ENCODE measurements around the gene P4HTM.

Gene P4HTM

DNA sequence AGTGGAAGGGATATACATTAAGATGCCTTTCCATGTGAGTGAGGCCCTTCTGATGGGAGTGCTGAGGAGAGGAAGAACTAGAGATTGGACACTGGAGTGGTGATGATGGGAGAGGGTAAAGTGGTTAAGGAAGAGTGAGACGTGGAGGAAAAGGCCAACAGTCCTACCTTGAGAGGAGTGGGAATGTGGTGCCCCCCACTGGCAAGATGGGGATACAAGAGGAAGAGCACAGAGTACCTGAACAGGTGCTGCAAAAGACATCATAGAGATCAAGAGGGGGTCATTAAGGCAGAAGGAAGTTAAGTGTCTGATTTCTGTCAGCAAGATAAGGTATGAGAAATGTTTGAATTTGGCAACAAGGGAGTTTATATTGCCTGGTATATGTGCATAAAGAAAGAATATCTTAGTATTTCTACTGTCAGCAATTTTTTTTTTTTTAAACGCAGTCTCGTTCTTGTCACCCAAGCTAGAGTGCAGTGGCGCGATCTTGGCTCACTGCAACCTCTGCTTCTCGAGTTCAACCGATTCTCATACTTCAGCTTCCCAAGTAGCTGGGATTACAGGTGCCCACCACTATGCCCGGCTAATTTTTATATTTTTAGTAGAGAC, 37.4 kb upstream of the P4HTM start:
- TF ChIP-seq, protein P1, sequence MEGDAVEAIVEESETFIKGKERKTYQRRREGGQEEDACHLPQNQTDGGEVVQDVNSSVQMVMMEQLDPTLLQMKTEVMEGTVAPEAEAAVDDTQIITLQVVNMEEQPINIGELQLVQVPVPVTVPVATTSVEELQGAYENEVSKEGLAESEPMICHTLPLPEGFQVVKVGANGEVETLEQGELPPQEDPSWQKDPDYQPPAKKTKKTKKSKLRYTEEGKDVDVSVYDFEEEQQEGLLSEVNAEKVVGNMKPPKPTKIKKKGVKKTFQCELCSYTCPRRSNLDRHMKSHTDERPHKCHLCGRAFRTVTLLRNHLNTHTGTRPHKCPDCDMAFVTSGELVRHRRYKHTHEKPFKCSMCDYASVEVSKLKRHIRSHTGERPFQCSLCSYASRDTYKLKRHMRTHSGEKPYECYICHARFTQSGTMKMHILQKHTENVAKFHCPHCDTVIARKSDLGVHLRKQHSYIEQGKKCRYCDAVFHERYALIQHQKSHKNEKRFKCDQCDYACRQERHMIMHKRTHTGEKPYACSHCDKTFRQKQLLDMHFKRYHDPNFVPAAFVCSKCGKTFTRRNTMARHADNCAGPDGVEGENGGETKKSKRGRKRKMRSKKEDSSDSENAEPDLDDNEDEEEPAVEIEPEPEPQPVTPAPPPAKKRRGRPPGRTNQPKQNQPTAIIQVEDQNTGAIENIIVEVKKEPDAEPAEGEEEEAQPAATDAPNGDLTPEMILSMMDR (conservative IDR thresholded peaks at IDR 0.05; ENCODE audit: low read depth, low read length) = peak; percentile 67
- H3K4me3 ChIP-seq (ENCODE audit: low read depth, low read length) = no peak overlapping the region
- peak; percentile 45 for DNase-seq (ENCODE audit: low read depth)

DNA sequence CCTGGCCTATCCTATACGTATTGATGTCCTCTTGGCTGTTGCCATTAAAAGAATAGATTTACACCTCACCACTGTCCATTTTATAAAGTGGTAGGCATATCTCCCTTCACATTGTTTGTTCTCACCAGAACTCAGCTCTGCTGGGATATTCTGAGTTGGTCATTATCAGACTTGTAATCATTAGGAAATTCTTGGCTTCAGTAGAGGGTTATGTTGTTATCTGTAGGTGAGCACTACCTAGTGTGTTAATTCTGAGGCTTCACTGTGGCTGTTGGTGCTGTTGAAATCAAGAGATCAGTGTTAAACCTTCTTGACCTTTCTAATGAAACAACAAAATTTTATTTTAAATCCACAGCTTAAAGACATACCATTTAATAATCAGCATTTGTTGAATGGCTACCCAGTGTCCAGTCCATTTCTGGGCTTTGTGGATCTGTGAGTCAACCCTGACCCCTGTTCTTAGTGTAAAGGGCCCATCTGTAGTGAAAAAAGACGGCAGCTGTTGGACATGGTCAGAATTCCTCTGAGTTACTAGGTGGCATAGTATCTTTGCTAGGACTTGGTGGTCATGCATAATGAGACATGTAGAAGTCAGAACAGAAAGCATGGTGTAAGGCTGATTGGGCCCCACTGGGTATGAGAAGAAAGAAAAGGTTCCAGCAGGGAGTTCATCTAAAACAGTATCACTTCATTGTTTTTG, 32.9 kb upstream of the P4HTM start:
- no peak for DNase-seq (ENCODE audit: low read depth)
- TF ChIP-seq, protein P1 (conservative IDR thresholded peaks at IDR 0.05; ENCODE audit: low read depth, low read length) = no peak

DNA sequence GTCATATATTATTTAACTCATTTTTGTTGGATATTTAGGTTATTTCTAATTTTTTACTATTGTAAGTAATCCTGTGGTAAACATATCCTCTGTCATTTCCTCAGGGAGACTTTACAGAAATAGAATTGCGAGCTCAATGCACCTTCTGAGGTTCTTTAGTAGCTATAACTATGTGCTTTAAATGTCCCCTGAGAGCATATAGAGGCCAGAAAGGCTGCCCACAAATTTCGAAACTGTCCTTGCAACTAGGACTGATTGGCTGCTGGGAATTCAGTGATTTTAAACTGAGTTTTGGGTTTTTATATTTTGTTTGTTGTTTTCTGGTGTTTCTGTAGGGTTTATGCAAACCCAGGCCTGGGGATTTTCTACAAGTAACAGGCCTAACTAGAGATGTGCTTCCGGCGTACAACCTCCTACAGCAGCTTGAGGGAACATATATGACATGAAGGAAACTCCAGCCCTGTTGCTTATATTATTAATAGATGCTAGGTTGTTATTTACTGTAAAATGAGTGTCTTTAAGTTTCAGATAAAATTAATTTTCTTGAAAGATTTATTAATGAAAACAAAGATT, 29.1 kb upstream of the P4HTM start:
- no peak overlapping the region for H3K4me3 ChIP-seq (ENCODE audit: low read depth, low read length)
- TF ChIP-seq, protein P1 (conservative IDR thresholded peaks at IDR 0.05; ENCODE audit: low read depth, low read length) = no peak
- DNase-seq (ENCODE audit: low read depth) = peak; percentile 59

More for the DNA sequence above, 32.9 kb upstream of the P4HTM start:
- no peak overlapping the region for H3K4me3 ChIP-seq (ENCODE audit: low read depth, low read length)

DNA sequence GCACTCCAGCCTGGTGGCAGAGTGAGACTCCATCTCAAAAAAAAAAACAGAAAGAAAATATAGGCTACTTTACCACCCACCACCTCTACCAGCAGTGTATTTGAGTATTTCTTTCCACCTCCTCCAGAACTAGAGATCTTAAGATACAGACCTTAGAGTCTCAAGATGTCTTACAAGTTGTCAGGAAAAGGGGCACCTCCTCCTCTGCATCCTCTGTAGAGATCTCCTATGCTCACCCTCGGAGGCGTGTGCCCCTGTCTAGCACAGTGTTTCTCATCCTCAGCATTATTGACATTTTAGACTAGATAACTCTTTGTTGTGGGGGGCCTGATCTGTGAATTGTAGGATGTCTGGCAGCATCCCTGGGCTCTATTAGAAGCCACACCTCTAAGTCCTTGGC, 27.7 kb upstream of the P4HTM start:
- H3K4me3 ChIP-seq (ENCODE audit: low read depth, low read length) = no peak overlapping the region
- TF ChIP-seq, protein P1 (conservative IDR thresholded peaks at IDR 0.05; ENCODE audit: low read depth, low read length) = no peak
- no peak for DNase-seq (ENCODE audit: low read depth)

DNA sequence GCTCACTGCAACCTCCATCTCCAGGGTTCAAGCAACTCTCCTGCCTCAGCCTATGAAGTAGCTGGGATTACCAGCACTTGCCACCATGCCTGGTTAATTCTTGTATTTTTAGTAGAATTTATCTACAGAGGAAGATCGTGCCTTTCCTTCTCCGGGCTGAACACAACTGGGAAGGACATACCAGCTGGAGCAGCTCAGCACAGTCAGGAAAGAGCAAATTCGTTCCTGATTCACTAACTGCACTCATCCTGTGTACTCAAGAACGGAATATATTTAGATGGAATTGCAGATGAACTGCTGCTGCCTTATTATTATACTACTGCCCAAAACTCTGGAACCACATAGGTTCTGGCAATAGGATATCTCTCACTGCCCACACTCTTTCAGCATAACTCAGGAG, 27.1 kb upstream of the P4HTM start:
- TF ChIP-seq, protein P1 (conservative IDR thresholded peaks at IDR 0.05; ENCODE audit: low read depth, low read length) = no peak

DNA sequence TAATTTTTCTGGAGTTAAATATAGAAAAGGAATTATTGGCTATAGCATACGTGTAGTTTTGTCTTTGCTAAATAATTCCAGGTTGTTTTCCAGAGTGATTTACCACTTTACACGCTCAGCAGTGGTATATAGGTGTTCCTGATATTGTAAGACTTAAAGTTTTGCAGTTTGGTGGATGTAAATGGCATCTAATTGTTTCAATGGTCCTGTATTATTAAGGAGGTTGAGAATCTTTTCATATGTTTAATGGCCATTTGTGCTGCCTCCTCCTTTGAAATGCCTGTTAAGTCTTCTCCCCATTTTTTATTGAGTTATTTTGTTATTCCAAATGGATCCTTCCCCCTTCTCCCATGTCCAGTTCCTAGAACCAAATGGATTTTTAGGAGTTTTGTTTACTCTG, 26.4 kb upstream of the P4HTM start:
- TF ChIP-seq, protein P1 (conservative IDR thresholded peaks at IDR 0.05; ENCODE audit: low read depth, low read length) = no peak
- no peak for DNase-seq (ENCODE audit: low read depth)
- H3K4me3 ChIP-seq (ENCODE audit: low read depth, low read length) = no peak overlapping the region

More for the DNA sequence above, 27.1 kb upstream of the P4HTM start:
- H3K4me3 ChIP-seq (ENCODE audit: low read depth, low read length) = no peak overlapping the region
- no peak for DNase-seq (ENCODE audit: low read depth)
